CMK (cell line): Measurements from ENCODE around the gene CRTC1.

Experiments used
- DNase-seq: peaks from one replicate; pipeline ENCODE4 v3.0.0-alpha.2; 2010; ENCODE audit warnings: low read depth

The CRTC1 gene

DNA sequence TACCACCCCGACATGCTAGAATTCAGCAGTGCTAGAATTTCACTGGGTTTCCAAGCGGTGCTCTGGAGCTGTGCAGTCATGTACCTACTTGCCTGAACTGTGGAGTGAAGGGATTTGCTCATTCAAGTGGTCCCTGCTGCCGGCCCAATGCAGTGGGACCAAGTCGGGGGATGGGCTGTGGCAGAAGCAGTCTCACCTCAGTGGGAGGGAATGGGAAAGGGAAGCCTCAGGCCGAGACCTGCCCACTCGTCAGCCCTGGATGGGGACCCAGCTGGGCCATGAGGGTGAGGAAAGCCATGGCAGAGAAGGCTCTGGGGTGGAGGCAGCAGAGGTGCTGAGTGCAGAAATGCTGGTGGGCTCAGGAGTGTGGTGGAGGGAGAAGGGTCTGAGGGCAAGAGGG lies 31.7 kb upstream of the CRTC1 start:
- no peak for DNase-seq

DNA sequence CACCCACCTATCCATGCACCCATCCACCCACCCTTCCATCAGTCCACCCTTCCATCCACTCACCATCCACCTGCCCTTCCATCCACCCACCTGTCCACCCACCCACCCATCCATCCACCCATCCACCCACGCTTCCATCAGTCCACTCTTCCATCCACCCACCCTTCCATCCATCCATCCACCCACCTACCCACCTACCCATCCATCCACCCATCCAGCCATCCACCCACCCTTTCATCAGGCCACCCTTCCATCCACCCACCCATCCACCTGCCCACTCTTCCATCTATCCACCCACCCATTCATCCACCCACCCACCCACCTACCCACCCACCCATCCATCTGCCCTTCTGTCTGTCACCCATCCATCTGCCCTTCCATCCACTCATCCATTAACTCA lies 29.6 kb upstream of the CRTC1 start:
- DNase-seq, result no peak

DNA sequence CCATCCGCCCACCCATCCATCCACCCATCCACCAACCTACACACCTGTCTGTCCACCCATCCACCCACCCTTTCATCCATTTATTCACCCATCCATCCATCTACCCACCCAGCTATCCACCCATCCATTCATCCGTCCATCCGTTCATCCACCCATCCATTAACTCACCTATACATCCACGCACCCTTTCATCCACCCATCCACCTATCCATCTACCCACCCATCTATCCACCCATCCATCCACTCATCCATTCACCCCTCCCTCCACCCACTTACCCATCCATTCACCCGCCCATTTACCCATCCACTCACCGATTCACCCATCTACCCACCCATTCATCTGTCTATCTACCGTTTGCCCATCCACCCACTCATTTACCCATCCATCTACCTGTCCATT lies 29.0 kb upstream of the CRTC1 start:
- no peak for DNase-seq

DNA sequence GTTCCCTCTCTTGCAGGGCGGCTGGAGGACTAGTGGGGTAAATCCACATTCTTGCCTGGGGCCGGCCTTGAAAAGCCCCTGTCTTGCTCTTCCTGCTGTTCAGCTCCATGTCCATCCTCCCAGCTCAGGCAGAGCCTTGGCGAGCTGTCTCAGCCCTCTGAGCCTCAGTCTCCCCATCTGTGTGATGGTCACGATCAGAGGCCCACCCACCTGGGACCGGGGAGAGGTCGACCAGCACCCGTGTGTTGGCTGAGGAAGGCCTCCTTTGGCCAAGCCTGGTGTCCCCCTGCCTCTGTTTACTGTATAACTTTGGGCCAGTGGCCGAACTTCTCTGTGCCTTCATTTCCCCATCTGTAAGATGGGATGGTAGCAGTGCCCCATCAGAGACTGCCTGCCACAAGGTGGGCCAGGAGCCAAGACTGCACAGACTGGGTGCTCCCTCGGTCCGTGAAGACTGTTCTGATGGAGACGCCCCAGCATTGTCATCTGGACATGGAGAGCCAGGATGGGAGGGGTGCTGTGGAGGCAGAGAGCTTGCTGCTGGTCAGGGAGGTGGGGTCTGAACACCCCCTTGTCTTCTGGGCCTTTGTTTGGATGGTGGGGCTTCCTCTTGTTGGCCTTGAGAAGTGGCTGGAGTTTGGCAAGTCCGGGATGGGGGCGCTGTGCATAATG lies 28.2 kb upstream of the CRTC1 start:
- no peak for DNase-seq

DNA sequence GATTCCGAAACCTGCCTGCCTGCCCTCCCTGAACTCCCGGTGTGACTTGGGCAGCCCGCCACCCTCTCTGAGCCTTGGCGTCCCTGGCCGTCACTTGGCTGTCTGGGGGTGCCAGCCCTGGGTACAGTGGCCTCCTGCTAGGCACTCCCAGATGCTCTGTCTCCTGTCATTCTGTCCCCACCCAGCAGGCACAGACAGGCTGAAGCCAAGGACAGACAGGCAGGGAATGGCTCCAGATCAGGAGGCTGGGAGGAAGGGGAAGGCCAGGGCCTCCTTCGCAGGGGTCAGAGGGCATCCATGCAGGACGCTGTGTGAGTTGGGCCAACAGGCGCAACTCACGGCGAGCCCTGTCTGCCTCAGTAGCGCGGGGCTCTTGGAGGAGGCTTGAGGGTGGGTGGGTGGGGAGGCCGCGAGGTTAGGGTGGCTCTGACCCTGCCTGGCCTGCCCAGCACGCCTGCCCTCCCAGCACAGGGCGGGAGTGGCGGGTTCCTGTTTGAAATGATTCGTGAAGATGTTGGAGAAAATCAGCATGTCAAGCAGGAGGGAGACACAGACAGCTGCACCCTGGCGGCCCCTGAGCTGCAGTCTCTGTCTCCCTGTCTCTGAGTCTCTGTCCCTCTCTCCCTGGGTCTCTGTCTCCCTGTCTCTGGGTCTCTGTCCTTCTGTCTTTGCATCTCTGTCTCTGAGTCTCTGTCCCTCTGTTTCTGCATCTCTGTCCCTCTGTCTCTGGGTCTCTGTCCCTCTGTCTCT lies 27.0 kb upstream of the CRTC1 start:
- DNase-seq, result no peak

DNA sequence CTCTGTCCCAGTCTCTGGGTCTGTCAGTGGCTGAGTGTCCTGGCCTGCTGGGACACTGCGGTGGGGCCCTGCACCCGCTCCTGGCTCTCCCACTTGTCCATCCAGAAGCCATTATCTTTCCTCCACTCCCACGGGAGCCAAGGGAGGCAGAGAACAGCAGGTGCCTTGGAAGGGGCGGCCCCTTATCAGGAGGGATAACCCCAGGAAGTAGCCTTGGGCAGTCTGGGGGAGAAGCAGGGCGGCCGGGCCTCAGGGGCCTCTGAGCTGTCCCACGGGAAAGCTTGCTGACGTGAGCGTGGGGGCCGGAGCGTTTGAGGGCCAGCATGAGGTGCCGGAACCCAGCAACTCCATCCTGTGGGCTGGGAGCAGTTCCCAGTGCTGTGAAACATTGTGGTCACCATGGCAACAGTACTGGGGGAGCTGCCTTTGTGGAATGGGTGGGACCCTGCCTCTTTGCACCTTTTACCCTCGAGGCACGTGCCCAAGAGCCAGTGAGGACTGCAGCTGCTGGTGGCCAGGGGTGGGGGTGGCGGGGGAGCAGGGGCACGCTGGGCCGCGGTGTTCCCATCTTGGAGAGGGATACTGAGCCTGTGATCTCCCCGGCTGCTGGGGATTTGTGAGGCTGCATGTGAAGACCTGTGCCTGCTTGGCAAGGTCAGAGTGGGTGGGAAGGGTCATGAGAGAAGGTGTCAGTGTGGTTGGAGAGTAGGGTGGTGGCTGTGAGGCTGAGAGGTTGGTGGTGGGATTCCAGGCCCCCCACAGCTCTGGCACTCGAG lies 25.7 kb upstream of the CRTC1 start:
- DNase-seq, result no peak

DNA sequence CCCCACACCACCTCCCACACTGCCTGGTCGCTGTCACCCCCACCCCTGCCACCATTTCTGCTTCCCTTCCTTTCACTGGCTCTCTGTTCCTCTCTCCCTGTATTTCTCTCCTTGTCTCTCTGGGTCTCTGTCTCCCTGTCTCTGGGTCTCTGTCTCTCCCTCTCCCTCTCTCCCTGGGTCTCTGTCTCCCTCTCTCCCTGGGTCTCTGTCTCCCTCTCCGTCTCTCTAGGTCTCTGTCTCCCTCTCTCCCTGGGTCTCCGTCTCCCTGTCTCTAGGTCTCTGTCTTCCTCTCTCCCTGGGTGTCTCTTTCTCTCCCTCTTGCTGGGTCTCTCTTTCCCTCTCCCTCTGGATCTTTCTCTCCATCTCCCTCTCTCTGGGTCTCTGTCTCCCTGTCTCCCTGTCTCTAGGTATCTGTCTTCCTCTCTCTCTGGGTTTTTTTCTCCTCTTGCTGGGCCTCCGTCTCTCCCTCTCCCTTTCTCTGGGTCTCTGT lies 25.1 kb upstream of the CRTC1 start:
- DNase-seq, result no peak

DNA sequence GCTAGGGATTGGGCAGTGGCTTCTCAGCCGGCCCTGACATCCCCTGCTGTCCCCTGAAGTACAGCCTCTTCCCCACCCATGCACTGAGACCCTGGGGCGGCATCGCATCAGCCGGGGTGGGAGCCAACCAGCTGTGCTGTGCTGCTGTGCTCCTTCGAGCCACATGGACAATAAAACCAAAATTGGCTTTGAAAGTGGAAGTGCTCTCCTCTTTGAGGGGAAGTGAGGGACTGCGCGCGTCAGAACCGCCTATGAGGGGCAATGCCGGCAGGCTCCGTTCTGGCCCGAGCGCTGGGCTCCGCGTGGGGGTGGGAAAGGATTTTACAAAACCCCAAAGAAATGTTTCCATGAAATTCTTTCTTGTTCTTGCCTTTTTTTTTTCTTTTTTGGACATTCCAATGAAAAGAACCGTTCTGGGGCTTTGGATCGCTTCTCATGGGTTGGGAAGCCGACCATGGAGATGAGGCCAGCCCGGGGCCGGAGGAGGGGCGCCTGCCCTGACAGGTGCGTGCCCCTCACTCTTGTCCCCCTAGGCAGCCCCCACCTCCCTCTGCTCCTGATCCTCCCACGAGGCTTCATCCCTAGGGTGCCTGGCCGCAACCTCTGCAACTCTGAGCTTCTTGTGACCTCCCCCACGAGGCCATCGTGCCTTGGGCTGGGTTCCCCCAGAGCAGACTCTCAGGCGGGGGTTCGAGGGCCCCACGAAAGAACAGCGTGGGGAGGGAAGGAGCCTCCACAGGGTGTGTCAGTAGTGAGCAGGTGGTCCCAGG lies 24.0 kb upstream of the CRTC1 start:
- DNase-seq, result no peak

DNA sequence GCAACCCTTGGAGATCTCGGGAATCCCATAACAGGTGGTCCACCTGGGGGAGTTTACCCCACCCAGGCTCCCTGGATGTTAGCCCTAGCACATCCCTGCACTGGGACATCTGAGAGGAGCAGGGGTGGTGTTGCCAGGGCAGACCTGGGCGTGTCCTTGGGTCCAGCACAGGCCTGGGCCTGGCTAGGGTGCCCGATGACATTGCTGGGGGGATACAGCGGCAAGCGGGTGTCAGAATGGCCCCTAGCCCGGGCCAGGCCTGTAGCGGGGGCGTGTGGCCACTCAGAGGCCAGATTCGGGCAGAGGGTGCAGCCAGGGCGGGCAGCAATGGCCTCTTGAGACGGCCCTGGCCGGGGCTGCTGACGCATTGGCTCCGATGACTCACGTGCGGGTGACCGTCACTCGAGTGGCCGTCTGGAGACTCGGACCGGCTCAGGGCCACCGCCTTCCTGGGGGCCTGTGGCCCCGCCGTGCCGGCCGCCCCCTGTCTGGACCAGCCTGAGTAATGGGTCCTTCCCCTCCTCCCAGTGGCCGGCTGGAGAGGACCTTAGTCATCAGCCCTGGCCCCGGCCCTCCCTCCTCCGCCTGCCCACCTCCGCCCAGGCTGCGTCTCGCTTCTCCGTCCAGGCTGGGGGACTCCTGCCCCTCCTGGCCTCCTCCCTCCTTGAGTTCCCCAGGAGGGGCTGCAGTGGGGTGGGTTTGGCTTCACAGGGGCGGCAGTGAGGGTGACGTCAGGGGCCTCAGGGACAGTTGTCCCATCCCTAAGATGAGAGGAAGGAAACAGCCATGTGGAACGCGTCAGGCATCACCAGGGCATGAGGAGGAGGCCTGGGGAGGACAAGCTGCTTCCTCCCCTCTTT lies 23.2 kb upstream of the CRTC1 start:
- no peak for DNase-seq

DNA sequence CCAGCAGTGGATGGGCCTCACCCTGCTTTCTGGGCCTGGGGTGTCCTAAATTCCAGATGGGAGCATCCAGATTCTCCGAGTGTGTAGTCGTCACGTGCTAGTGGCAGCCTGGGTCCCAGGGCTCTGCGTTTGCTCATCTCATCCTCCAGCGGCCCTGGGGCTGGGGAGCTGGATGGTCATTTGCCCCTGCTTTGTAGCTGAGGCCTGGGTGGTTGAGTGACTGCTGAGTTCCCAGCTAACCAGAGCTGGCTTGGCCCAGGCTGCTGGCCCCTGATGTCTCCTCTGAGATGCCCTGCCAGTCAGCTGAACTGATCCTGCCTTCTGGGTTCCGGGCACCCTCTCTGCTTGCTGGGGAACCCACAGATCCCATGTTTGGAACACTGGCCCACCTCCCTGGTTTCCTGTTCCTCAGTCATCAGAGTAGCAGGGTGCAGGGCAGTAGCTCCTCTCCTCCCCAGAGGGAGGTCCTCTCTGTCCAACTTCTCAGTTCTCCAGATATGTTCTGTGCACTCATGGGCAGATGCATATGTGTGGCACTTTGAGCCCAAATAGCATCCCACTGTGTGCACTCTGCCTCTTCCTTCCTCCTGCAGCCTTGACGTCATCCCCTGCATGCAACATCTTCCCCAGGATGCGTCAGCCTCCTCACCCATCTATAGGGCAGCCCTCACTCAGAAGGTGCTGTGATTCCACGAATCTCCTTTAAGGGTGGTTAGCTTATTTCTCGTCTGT lies 22.4 kb upstream of the CRTC1 start:
- DNase-seq, result no peak

DNA sequence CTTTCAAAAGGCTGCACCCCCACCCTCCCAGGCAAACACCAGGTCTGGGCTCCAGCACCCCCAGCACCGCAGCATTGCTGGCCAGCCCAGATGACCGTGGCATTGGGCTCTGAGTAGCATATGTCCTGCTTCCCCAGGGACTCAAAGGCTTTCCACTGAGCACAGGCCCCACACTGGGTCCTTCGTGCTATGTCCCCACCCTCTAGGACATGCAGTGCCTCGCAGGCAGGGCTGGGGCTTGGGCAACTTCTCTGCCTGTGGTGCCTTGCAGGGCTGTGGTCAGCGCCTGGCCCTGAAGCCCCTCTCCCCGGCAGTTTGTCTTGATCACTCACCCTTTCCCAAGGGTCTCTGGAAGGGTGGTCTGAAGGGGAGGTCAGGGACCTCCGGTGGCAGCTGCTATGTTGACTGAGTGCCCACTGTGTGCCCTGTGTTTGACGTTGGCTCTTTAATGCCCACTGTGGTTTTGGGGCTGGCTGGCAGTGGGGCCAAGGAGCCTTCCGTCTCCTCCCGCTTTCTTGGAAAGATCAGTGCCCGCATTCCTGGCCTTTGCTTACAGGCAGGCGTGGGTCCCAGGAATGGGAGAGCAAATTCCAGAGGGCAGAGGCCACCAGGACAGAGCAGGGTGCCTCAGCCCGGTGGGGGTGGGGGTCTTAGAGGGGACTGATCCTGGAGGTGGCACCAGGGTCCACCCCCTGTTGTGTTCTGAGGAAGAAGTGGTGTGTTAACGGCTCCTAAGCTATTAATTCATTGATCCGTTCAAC lies 20.3 kb upstream of the CRTC1 start:
- no peak for DNase-seq

DNA sequence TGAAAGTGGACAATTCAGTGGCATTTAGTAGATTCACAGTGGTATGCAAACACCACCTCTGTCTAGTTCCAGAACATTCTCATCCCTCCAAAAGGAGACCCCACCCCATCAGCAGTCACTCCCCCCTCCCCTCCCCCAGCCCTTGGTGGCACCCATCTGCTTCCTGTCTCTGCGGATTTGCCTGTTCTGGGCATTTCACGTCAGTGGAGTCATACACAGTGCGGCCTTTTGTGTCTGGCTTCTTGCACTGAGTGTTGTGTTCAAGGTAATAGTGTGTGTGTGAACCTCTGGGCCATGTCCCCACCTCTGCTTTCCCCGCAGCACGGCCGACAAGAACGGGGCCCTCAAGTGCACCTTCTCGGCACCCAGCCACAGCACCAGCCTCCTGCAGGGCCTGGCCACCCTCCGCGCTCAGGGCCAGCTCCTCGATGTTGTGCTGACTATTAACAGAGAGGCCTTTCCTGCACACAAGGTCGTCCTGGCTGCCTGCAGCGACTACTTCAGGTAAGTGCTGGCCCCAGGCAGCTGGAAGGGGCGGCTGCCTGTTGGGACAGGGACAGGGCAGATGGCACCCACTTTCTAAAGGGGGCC lies 19.4 kb upstream of the CRTC1 start:
- no peak for DNase-seq

DNA sequence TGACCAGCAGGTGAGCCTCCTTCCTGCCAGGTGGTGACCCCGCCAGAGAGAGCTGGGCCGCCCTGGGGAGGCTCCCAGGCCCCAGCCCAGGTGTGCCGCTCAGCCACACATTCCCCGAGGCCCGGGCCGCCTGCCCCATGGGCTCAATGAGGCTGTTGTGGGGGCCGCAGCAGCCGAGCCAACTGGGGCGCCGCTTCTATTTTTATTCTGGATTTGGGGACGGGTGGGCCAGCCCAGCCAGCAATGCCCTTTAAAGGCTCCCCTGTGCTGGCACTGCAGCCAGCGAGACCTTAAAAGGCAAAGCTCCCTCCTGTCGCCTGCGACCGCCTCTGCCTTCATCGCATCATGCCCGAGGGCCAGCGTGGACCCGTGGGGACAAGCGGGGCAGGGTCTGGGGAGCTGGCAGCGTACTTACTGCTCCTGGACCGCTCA lies 17.7 kb upstream of the CRTC1 start:
- no peak for DNase-seq

DNA sequence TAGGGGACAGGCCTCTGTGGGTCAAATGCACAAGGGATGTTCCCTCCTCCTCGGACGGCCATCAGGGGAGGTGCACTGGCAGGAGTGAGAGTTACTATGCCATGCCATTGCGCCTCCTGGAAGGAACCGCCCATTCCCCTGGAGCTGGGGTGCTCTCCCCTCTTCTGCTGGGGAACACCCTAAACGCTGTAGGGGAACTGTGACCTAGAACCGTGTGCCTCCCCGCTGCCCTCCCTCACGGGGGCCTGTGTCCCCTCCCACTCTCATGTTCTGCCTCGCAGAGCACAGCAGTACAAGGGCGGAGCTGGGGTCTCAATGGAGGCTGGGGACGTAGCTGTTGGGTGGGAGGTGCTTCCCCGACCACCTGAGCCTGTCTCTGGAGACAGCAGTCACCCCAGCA lies 17.2 kb upstream of the CRTC1 start:
- no peak for DNase-seq

DNA sequence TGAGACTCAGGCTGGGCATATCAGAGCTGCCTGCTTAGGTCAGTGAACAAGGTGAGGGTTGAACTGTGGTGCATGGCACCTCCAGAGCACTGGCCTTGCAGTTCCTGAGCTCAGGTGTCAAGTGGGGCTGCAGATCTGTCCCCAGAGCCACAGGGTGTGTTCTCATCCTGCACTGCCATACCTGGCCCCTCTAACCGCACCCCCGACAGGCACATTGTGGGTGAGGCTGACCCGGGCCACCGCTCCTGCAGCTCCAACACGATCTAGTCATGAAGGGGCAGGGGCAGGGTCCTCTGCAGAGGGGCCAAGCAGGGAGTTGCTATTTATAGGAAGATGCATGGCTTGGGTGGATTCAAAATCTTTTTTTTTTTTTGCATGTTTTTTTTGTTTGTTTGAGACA lies 16.7 kb upstream of the CRTC1 start:
- DNase-seq, result no peak

DNA sequence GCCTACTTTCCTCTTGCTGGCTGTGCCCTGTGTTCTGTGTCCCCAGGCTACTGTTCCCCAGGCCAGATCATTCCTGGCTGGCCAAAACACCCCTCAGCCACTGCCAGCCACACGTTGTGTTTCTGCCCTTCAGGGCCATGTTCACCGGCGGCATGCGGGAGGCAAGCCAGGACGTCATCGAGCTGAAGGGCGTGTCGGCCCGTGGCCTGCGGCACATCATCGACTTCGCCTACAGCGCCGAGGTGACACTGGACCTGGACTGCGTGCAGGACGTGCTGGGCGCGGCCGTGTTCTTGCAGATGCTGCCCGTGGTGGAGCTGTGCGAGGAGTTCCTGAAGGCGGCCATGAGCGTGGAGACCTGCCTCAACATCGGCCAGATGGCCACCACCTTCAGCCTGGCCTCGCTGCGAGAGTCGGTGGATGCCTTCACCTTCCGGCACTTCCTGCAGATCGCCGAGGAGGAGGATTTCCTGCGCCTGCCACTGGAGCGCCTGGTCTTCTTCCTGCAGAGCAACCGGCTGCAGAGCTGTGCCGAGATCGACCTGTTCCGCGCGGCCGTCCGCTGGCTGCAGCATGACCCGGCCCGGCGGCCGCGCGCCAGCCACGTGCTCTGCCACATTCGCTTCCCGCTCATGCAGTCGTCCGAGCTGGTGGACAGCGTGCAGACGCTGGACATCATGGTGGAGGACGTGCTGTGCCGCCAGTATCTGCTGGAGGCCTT lies 15.8 kb upstream of the CRTC1 start:
- DNase-seq, result no peak

DNA sequence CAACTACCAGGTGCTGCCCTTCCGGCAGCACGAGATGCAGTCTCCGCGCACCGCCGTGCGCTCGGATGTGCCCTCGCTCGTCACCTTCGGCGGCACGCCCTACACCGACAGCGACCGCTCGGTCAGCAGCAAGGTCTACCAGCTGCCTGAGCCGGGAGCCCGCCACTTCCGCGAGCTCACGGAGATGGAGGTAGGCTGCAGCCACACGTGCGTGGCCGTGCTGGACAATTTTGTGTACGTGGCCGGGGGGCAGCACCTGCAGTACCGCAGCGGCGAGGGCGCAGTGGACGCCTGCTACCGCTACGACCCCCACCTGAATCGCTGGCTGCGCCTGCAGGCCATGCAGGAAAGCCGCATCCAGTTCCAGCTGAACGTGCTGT lies 15.2 kb upstream of the CRTC1 start:
- no peak for DNase-seq

DNA sequence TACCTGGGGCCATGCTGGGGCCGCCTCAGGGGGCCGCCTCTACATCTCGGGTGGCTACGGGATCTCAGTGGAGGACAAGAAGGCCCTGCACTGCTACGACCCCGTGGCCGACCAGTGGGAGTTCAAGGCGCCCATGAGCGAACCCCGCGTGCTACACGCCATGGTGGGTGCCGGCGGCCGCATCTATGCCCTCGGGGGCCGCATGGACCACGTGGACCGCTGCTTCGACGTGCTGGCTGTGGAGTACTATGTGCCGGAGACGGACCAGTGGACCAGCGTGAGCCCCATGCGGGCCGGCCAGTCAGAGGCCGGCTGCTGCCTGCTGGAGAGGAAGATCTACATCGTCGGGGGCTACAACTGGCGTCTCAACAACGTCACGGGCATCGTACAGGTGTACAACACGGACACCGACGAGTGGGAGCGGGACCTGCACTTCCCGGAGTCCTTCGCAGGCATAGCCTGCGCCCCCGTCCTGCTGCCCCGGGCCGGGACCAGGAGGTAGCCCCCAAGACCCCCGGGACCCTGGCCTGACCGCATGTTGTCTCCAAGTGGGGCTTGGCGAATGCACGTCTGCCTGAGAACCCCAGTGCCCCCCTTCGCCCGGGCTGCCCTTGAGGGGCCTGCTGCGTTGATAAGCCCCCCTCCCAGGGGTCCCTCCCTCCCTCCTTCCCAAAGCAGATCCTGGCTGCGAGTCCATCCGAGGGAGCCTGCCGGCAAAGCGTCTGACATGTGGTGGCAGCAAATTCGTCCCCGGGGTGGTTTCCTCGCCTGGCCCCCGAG lies 14.5 kb upstream of the CRTC1 start:
- DNase-seq, result no peak
